ENCODE data around the gene MAPK7. TPM values are rescaled to one million over a fixed set of nuclear protein-coding genes. Genes with fewer than 3 reads are reported as not detected.

MAPK7 gene
- total RNA-seq, 1 donor from 2014 or later: 44.3 TPM

GRCh38 chr17:19344311-19345066 lies 33.8 kb upstream of the MAPK7 start:
- Mint-ChIP-seq H3K36me3 (peaks cover 8% of the 10 kb centered on the region), H3K27me3 (no peaks in the 10 kb centered on the region), H3K9me3 (no peaks in the 10 kb centered on the region), H3K4me3 (no peak overlapping the region), H3K4me1 (ENCODE audit: unreplicated experiment) (peaks cover 27% of the 10 kb centered on the region), H3K27ac (no peak overlapping the region)
- TF ChIP-seq CTCF (conservative IDR thresholded peaks at IDR 0.05): no peak
- peak; percentile 66 for DNase-seq (ENCODE audit: extremely low spot score, unreplicated experiment)

- H3K27ac Mint-ChIP-seq: no peak overlapping the region
- DNase-seq (ENCODE audit: extremely low spot score, unreplicated experiment): no peak
Measured at GRCh38 chr17:19345067-19345460, 33.2 kb upstream of the MAPK7 start.

GRCh38 chr17:19345486-19346350 lies 32.6 kb upstream of the MAPK7 start:
- H3K9me3 Mint-ChIP-seq: no peaks in the 10 kb centered on the region
- no peak overlapping the region for H3K4me3 Mint-ChIP-seq
- no peak overlapping the region for H3K27ac Mint-ChIP-seq
- DNase-seq (ENCODE audit: extremely low spot score, unreplicated experiment): no peak
- H3K27me3 Mint-ChIP-seq: no peaks in the 10 kb centered on the region
- no peak for TF ChIP-seq CTCF (conservative IDR thresholded peaks at IDR 0.05)
- peaks cover 8% of the 10 kb centered on the region for H3K36me3 Mint-ChIP-seq
- H3K4me1 Mint-ChIP-seq (ENCODE audit: unreplicated experiment): peaks cover 24% of the 10 kb centered on the region

More at GRCh38 chr17:19345067-19345460, 33.2 kb upstream of the MAPK7 start:
- H3K4me3 Mint-ChIP-seq: no peak overlapping the region
- peaks cover 8% of the 10 kb centered on the region for H3K36me3 Mint-ChIP-seq
- H3K4me1 Mint-ChIP-seq (ENCODE audit: unreplicated experiment): peaks cover 25% of the 10 kb centered on the region
- TF ChIP-seq CTCF (conservative IDR thresholded peaks at IDR 0.05): no peak
- H3K9me3 Mint-ChIP-seq: no peaks in the 10 kb centered on the region
- H3K27me3 Mint-ChIP-seq: no peaks in the 10 kb centered on the region

GRCh38 chr17:19346351-19347255 lies 31.7 kb upstream of the MAPK7 start:
- Mint-ChIP-seq H3K4me3 (no peak overlapping the region), H3K27ac (peak overlapping the region; percentile 77), H3K4me1 (ENCODE audit: unreplicated experiment) (peaks cover 15% of the 10 kb centered on the region), H3K27me3 (no peaks in the 10 kb centered on the region), H3K36me3 (peaks cover 8% of the 10 kb centered on the region), H3K9me3 (no peaks in the 10 kb centered on the region)
- no peak for TF ChIP-seq CTCF (conservative IDR thresholded peaks at IDR 0.05)
- DNase-seq (ENCODE audit: extremely low spot score, unreplicated experiment): no peak

Measured in type B pancreatic cell (in vitro differentiated cells).